ENCODE measurements around the gene SESN2.

Gene SESN2, protein sequence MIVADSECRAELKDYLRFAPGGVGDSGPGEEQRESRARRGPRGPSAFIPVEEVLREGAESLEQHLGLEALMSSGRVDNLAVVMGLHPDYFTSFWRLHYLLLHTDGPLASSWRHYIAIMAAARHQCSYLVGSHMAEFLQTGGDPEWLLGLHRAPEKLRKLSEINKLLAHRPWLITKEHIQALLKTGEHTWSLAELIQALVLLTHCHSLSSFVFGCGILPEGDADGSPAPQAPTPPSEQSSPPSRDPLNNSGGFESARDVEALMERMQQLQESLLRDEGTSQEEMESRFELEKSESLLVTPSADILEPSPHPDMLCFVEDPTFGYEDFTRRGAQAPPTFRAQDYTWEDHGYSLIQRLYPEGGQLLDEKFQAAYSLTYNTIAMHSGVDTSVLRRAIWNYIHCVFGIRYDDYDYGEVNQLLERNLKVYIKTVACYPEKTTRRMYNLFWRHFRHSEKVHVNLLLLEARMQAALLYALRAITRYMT

DNA sequence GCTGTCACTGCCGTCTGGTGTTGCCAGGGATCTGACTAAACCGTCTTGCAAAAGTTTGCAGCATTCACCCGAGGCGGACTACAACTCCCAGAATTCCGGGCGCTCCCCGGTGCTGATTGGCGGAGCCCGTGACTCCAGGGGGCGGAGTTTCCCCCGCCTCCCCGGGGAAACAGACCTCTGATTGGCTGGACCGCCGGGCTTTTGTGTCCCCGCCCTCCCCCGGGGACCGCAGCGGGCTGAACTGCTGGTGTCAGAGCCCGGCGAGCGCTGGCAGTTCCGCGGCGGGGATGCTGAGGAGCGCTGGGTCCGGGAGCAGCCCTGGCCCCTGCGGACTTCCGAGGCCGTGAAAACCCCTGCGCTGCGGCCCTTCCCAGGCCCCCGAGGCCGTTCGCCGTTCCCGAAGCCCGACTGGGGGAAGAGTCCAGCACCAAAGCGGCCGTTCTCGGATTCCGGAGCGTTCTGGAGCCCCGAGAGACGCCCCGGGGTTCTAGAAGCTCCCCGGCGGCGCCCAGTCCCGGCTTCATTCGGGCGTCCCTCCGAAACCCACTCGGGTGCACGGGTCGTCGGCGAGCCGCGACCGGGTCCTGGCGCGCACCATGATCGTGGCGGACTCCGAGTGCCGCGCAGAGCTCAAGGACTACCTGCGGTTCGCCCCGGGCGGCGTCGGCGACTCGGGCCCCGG, at the start of gene SESN2:
Gene SESN2 (plus strand): TSS at position 267 of the 682 bp plus-strand sequence. CDS start 330 bp downstream, at position 597.
- H3K27me3 ChIP-seq: no peaks in the 10 kb centered on the region
- H3K36me3 ChIP-seq: peaks cover 0 to 5% (median 0%) of the 10 kb centered on the region in 11 experiments; a peak in 1 of 22 replicates
- TF ChIP-seq Cebpa-rat (IDR thresholded peaks at IDR 0.05): peak in 3 of 11 experiments; percentile 10 to 87 (median 37); a peak in 1 of 22 replicates
- H4K20me1 ChIP-seq: peaks cover 38 to 50% (median 47%) of the 10 kb centered on the region in 11 experiments
- peak within 1 kb of the TSS; percentile 87 to 99 (median 96) for H3K4me2 ChIP-seq
- H3K27ac ChIP-seq: peak within 1 kb of the TSS; percentile 83 to 93 (median 87)
- H3K9ac ChIP-seq: peak within 1 kb of the TSS; percentile 91 to 97 (median 93)
- peaks cover 28 to 52% (median 44%) of the 10 kb centered on the region in 10 experiments for H3K4me1 ChIP-seq
- no peaks in the 10 kb centered on the region for H3K9me3 ChIP-seq (replicated peaks in 1 of 11)
- peak within 1 kb of the TSS; percentile 91 to 100 (median 97) for H3K4me3 ChIP-seq

- 0 out of 22 replicates have a peak overlapping the region, but pooled peaks of 1 of the 11 experiments have one; percentile 8 for H3K27ac ChIP-seq
- peaks cover 93 to 98% (median 96%) of the 10 kb centered on the region in 11 experiments for H3K36me3 ChIP-seq
- H3K4me1 ChIP-seq: no peaks in the 10 kb centered on the region
- H4K20me1 ChIP-seq: peaks cover 0 to 52% (median 14%) of the 10 kb centered on the region in 11 experiments; a peak in 14 of 22 replicates
- H3K4me2 ChIP-seq: no peak overlapping the region
- H3K9me3 ChIP-seq (replicated peaks in 1 of 11): no peaks in the 10 kb centered on the region
- no peak overlapping the region for H3K4me3 ChIP-seq
- no peak for TF ChIP-seq Cebpa-rat (IDR thresholded peaks at IDR 0.05)
- H3K27me3 ChIP-seq: no peaks in the 10 kb centered on the region
- peak overlapping the region in 1 of 11 experiments; percentile 32; a peak in 1 of 22 replicates for H3K9ac ChIP-seq
Observed at GRCh38 chr1:28209700-28210099, 49.6 kb upstream of the SESN2 start.

GRCh38 chr1:28213315-28213714, 46.0 kb upstream of the SESN2 start:
- TF ChIP-seq Cebpa-rat (IDR thresholded peaks at IDR 0.05): no peak

DNA sequence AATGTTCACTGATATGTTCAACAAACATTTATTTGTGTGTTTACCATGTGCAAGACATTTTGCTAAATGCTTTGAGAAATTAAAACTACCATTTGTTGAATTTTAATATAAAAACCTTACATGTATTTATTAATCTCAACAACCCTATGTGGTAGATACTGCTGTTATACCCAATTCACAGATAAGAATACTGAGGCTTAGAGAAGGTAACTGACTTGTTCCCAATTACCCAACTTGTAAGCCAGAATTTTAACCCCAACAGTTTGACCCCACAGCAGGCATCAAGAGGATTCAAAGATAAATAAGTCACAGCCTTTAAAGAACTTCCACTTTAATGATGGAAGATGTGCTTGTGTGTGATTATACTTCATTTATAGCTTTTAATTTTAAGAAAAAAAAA, 30.2 kb upstream of the SESN2 start:
- Histone ChIP-seq H3K4me3 (no peak overlapping the region), H3K27ac (no peak overlapping the region), H3K27me3 (no peaks in the 10 kb centered on the region), H3K9ac (no peak overlapping the region; a peak in 1 of 22 replicates), H4K20me1 (peaks cover 0 to 67% (median 22%) of the 10 kb centered on the region in 11 experiments; a peak in 17 of 22 replicates), H3K36me3 (peaks cover 67 to 74% (median 72%) of the 10 kb centered on the region in 11 experiments), H3K4me2 (no peak overlapping the region), H3K9me3 (replicated peaks in 1 of 11) (no peaks in the 10 kb centered on the region), H3K4me1 (peaks cover 21 to 35% (median 28%) of the 10 kb centered on the region in 10 experiments)
- TF ChIP-seq Cebpa-rat (IDR thresholded peaks at IDR 0.05): no peak

More at GRCh38 chr1:28213315-28213714, 46.0 kb upstream of the SESN2 start:
- H3K9ac ChIP-seq: peak overlapping the region in 1 of 11 experiments; percentile 42; a peak in 1 of 22 replicates
- peaks cover 0 to 76% (median 23%) of the 10 kb centered on the region in 11 experiments; a peak in 15 of 22 replicates for H4K20me1 ChIP-seq
- no peaks in the 10 kb centered on the region for H3K9me3 ChIP-seq (replicated peaks in 1 of 11)
- H3K27me3 ChIP-seq: no peaks in the 10 kb centered on the region
- peaks cover 71 to 96% (median 86%) of the 10 kb centered on the region in 11 experiments for H3K36me3 ChIP-seq
- no peak overlapping the region for H3K4me2 ChIP-seq
- H3K4me3 ChIP-seq: no peak overlapping the region
- H3K4me1 ChIP-seq: peaks cover 0 to 19% (median 11%) of the 10 kb centered on the region in 10 experiments; a peak in 10 of 20 replicates
- H3K27ac ChIP-seq: peak overlapping the region in 1 of 11 experiments; percentile 23; a peak in 1 of 22 replicates

DNA sequence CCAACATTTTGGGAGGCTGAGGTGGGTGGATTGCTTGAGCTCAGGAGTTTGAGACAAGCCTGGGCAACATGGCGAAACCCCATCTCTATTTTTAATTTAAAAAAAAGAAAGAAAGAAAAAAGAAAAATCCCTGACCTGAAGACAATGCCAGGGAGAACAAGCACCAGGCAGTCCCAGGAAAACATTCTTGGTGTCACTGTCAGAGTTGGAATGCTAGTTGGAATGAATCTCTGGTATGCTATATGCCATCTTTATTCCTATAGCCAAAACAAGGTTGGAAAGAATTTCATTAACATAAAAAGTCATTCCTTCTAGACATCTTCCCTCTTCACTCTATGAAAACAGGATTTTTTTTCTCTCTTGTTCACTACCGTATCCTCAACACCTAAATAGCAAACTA, 29.3 kb upstream of the SESN2 start:
- Histone ChIP-seq H3K9me3 (replicated peaks in 1 of 11) (no peaks in the 10 kb centered on the region), H3K27ac (no peak overlapping the region), H3K4me2 (peak overlapping the region in 4 of 11 experiments; percentile 93 to 99 (median 97); a peak in 6 of 22 replicates), H3K9ac (peak overlapping the region in 5 of 11 experiments; percentile 9 to 98 (median 20); a peak in 3 of 22 replicates), H4K20me1 (peaks cover 0 to 58% (median 21%) of the 10 kb centered on the region in 11 experiments; a peak in 14 of 22 replicates), H3K36me3 (peaks cover 58 to 65% (median 63%) of the 10 kb centered on the region in 11 experiments), H3K27me3 (no peaks in the 10 kb centered on the region), H3K4me3 (no peak overlapping the region), H3K4me1 (peaks cover 24 to 37% (median 31%) of the 10 kb centered on the region in 10 experiments)
- no peak for TF ChIP-seq Cebpa-rat (IDR thresholded peaks at IDR 0.05)

DNA sequence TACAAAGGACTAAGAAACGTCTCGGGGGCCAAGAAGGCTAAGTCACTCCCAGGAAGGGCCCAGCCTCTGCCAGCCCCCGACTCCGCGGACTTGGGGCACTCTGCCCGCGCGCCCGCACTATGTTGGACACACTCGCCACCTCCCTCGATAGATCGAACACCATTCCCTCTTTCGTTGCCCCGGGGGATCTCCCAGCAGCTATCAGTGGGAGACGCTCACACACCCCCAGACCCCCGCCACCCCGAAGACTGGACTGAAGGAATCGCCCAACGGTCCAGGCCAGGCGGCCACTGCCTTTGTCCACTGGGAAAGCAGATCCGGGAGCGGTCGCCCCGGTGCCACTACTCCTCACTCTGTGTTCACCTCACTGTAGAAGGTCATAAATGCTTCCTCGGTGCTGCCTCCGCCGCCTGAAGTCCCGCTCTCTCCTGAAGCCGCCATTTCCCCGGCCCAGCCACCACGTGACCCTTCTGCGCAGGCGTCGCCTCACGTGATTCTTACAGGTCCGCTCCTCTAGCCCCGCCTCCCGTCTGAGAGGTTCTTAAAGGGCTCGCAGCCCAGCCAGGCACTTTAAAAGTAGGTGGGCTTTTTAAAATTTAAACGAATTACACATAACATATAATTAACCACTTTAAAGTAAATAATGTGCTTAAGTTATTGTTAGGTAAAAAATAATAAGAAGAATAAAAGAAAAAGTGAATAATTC, 26.6 kb upstream of the SESN2 start, which contains the start of gene DNAJC8:
Gene DNAJC8 (minus strand): TSS at position 472 of the 706 bp plus-strand sequence. CDS start 31 bp downstream, at position 441.
- peaks cover 32 to 46% (median 38%) of the 10 kb centered on the region in 11 experiments for H3K36me3 ChIP-seq
- no peak for TF ChIP-seq Cebpa-rat (IDR thresholded peaks at IDR 0.05)
- peak within 1 kb of the TSS; percentile 90 to 99 (median 96) for H3K9ac ChIP-seq
- H3K4me3 ChIP-seq: peak within 1 kb of the TSS; percentile 84 to 99 (median 96)
- H4K20me1 ChIP-seq: peaks cover 0 to 46% (median 21%) of the 10 kb centered on the region in 11 experiments; a peak in 14 of 22 replicates
- no peaks in the 10 kb centered on the region for H3K9me3 ChIP-seq (replicated peaks in 1 of 11)
- peaks cover 42 to 56% (median 51%) of the 10 kb centered on the region in 10 experiments for H3K4me1 ChIP-seq
- H3K4me2 ChIP-seq: peak within 1 kb of the TSS; percentile 83 to 99 (median 92)
- H3K27me3 ChIP-seq: no peaks in the 10 kb centered on the region
- H3K27ac ChIP-seq: peak within 1 kb of the TSS; percentile 85 to 96 (median 93)

- peaks cover 47 to 61% (median 55%) of the 10 kb centered on the region in 10 experiments for H3K4me1 ChIP-seq
- peak overlapping the region in 6 of 10 experiments; percentile 93 to 96 (median 96); a peak in 7 of 20 replicates for H3K4me3 ChIP-seq
- no peaks in the 10 kb centered on the region for H3K9me3 ChIP-seq (replicated peaks in 1 of 11)
- no peak for TF ChIP-seq Cebpa-rat (IDR thresholded peaks at IDR 0.05)
- peaks cover 0 to 41% (median 21%) of the 10 kb centered on the region in 11 experiments; a peak in 14 of 22 replicates for H4K20me1 ChIP-seq
- no peaks in the 10 kb centered on the region for H3K27me3 ChIP-seq
- H3K36me3 ChIP-seq: peaks cover 32 to 46% (median 38%) of the 10 kb centered on the region in 11 experiments
- peak overlapping the region; percentile 5 to 92 (median 38); a peak in 20 of 22 replicates for H3K4me2 ChIP-seq
- H3K9ac ChIP-seq: peak overlapping the region in 8 of 11 experiments; percentile 0 to 98 (median 96); a peak in 8 of 22 replicates
- peak overlapping the region in 9 of 11 experiments; percentile 85 to 96 (median 93); a peak in 14 of 22 replicates for H3K27ac ChIP-seq
Observed at GRCh38 chr1:28233264-28233606, 26.1 kb upstream of the SESN2 start.
